HG02885 (cell line): ENCODE measurements around the gene GNG12.

Experiments
- ATAC-seq: cut with Tn5 transposase; IDR thresholded peaks from one replicate; pipeline ENCODE4 v1.9.1; 2021; ENCODE audit warnings: mild to moderate bottlenecking; ENCODE audit not compliant: unreplicated experiment, poor library complexity

Gene GNG12

DNA sequence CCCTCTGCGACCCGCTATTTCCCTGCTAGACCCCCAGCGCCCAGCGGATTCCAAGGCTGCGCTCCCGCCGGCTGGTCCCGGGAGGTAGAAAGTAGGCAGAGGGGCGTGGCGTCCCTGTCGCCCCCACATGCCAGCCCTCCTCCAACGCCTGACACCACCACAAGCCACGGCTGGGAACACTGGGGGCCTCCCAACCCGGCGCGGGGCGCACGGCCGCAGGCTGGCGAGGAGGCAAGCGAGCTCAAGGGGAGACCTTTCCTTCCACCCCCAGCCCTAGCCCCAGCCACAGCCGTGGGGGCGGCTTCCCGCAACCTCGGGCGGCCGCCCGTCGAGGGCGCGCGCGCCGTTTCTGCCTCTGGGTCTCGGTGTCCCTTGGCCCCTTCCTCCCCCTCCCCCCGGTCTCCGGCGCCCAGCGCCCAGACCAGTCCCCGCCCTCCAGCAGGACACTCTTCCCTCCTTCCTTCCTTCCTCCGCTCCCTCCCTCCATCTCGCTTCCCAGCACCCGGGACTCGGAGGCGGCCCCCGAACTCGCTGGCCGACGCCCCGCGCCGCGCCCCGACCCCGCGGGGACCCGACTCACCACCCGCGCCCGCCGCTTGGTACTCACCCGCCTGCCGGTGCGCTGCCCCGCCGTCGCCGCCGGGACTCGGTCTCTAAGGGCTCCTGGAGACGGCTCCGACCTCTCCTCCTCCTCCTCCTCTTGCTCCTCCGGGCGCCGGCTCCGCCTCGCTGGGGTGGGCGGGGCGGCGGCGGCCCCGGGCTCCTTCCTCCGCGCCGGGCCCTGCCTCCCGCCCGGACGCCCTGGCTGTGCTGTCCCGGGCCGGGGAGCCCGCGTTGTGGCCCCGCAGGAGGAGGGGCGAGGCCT, at the start of gene GNG12:
Gene GNG12 (minus strand): TSS at position 731 of the 865 bp plus-strand sequence. CDS start 125,781 bp downstream, outside the sequence.
- peak; percentile 72 for ATAC-seq

DNA sequence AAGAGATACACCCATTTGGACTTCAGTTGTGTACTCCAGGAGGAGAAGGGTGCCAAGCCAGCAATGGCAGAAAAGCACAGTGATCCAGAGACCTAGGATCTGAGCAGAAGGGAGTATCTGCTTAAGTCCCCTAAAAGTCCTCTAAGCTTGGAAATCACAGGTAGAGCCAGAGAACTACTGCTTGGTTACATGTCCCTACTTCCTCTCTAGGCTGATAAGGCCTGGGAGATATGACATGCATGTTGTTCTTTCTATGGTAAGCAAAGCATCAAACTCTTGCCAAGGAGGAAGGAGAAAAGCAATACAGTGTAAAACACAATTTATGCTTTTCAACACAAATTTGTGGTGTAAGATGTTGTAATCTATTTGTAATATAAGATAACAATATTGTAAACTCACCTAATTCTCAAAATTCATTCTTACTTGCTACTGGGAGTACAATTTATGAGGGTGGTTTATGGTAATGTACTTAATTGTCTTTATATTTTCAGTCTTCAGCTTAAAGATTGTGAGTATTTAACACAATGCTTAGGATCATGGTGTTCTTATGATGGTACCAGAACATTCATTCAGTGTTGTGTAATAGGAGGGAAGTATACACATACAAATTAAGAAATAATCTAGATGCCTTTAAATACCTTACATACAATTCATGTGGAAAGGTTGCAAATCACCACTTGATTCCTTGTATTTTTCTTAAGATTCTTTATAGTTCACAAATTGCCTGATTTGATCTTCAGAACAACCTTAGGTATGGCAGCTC, 49.1 kb upstream of the GNG12 start:
- no peak for ATAC-seq

DNA sequence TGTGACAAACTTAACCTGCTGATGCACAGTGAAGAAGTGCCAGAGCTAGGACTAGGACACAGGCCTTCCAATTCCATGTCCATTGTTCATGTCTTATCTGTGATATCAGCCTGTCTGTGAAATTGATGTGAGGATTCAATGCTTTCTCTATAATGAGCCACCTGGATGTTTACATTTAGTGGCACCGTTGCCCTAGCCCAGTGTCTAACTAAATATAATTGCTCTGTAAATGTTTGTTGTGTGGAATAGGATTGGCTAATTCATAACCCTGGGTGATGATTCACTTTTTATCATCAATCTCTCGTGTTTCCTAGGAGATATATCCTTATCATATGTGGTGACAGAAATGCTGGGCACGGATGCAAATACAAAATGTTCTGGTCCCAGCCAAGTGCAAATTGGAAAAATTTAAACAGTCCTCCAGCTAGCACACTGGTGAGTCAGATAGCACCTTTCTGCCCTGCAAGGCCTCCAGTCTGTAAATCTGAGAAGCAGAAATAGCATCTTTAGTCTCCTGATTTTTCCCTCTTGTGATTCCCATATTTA, 46.9 kb upstream of the GNG12 start:
- no peak for ATAC-seq

DNA sequence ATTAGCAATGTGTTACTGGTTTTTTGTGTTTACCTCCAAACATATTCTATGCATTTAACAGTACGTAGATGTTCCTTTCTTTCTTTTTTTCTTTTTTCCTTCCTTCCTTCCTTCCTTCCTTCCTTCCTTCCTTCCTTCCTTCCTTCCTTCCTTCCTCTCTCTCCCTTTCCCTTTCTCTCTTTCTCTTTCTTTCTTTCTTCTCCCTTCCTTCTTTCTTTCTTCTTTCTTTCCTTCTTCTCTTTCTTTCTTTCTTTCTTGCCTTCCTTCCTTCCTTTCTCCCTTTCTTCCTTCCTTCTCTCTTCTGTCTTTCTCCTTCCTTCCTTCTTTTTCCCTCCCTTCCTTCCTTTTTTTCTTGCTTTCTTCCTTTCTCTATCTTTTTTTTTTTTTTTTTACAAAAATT, 46.2 kb upstream of the GNG12 start:
- ATAC-seq: no peak

DNA sequence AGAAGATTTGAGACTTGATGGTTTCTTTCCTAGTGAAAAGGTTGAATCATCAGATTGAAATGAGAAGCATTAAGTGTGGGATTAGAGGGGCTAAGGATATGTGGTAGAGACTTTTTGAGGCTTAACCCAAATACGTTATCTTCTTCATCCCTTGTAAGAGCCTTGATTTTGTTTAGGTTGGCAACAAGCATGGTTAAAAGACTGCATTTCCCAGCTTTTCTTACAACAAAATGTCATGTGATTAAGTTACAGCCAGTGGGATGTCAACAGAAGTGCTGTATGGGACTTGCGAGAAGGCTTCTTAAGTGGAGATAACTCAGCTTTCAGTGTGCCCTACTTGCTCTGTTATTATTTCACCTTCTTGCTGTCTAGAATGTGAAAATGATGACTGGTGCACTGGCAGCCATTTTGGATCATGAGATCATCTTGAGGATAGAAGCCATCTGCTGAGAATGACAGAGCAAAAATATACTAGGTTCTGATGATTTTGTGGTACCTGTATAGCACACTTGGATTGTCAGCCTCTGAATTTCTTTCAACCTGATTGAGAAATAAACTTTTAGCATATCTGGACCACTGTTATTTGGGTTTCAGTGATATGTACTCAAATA, 41.3 kb upstream of the GNG12 start:
- no peak for ATAC-seq

DNA sequence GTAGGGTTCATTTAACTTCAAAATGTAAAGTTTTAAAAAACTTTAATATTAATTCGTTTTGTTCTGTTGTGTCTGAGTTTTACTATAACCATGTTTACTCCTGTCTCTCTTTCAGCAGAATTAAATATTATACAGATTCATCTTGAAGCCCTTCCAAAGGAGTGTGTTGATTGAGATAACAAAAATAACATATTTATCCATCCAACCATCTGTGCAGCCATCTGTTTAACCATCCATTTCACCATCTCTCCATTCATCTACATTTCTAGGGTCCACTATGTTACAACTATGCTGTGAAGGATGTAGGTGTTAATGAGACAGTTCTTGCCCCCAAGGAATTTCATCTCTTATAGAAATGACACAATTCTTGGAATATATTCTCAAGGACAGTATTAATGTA, 36.0 kb upstream of the GNG12 start:
- no peak for ATAC-seq

DNA sequence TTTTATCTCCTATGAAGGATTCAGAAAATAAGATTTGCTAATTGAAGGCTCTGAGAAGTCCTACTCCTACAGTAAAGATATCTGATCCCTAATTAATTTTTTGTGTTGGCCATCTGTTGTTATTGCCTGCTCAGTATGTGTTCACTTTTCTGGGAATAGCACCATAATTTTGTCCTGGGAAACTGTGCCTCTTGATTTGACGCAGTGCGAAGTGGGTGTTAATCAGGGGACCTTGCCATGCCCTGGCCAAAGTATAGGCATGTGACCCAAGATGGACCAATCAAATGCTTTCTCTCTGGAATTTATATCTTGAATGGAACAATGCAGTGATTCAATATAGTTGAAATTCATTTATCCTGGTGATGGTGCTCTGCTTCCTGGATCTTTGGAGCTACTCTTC, 30.4 kb upstream of the GNG12 start:
- no peak for ATAC-seq

DNA sequence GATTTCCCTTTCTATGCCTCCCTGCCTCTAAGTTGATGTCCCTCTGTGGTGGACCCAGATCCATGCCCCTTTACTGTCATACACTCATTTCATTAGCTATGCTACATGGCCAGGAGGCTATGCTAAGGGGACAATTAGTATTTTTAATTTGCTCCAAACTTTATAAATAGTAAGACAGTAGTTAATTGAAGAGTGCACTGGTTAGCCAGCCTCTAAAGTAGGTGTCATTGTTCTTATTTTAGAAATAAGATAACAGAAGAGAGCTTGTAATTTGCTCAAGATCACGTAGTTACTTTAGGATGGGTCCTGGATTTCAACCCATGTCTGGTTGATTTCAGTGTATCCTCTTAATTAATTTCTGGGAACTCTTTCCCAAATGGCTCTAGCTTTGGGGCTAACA, 29.4 kb upstream of the GNG12 start:
- no peak for ATAC-seq

DNA sequence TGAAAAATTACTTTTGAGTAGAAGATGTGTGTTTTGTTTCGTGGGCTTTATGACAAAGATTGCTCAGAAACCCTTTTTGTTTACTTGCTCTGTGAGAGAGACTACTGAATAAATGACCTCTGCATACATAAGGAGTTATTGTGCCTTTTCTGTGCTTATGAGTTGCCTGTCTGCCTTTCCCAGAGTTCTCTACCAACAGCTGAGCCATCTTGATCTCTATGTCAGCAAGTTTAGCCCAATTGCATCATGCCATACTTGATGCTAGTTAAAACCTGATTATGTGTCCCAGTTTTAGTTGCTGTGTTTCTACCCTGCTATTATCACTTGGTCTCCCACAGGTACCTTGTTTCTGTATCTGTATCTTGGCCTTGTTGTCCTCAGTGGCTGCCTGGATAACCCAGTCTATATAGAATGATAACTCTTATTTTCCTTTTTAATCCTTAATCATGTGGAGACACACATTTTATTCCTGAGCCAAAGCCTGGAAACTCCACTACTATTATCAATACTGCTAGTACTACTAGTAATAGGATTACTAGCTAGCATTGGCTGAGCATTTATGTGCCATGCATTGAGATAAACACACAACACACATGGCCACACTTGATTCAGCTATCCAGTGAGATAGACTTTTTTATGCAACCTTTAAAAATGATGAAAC, 28.7 kb upstream of the GNG12 start:
- ATAC-seq: no peak

DNA sequence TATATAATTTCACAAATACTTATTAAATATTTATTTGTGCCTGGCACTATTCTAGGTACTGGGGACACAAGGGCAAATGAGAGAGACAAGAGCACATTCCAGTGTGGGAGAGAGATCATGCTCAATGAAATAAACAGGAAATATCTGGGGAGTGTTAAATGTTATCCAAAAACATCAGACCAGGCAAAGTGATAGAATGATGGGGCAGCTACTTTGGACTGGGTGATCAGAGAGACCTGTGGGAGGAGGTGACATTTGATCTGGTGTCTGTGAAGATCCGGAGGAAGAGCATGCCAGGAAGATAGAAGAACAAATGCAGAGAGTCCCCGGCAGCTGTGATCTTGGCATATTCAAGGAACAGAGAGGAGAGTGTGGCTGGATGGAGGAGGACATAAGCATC, 27.5 kb upstream of the GNG12 start:
- ATAC-seq: no peak

DNA sequence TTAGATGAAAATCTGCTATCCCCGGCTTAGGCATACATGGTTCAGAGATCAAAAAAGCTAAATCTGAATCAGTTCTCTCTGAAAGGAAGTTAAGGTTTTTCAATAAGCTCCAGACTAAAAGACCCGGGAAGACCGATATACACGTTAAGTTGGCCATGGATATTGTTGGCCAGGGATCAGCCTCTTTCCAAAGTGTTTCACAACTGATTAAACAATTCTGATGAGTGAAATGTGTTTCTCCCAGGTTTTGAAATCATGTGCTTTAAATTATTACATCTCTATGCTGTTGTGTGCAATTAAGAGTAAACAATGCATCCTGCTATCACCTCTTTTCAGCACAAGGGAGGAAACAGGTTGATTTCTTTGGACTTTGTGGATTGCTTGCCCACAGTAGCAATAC, 23.7 kb upstream of the GNG12 start:
- no peak for ATAC-seq

DNA sequence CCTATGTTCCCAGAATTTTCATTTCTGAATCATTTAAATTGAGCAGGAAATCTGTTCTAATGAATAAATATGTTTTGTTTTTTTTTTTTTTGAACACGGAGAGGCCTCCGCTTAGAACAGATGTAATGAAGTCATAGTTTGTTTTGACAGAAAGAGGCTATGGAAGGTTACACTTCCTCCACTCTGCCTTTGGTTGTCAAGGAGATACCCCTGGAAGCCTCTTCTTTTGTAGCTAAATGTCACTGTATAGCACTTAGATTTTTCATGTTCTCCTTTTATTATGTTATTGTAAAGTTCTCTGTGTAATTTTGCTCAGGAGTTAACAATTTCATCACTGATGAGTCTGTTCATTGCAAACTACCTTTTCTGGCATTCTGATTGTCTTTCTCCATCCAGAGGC, 22.7 kb upstream of the GNG12 start:
- no peak for ATAC-seq

DNA sequence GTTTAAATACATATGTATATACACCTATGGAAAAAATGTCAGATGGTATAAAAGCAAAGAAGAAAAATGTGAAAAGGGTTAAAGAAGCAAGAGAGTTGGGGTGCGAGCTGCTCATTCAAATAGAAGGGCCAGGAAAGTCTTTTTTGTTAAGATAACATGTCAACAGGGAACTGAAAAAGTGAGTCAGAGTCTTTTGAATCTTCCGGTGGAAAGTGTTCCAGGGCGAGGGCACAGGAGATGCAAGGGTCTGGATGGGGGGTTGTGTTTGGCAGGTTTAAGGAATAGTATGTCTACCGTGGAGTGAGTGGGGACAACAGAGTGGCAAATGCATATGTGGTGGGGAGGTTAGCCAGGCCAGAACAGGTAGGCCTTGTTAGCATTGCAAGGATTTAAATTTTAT, 22.2 kb upstream of the GNG12 start:
- ATAC-seq: no peak

DNA sequence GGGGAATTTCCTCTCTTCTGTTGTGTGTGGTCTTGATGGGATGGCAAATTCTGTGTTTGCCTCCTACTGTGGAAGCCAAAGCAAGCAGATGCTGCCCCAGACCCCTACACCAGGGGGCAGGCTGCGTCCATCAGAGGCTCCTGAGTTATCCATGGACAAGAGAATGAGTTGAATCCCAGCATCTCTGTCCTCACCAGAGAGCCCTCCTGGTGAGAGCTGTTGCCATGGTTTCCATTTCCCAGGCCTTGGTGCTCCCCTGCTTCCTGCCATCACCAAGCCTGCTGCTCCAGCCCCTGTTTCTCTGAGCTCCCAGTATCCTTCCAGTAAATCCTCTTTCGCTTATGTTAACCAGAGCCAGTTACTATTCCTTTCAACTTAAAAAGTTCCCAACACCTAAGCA, 20.4 kb upstream of the GNG12 start:
- peak; percentile 52 for ATAC-seq

DNA sequence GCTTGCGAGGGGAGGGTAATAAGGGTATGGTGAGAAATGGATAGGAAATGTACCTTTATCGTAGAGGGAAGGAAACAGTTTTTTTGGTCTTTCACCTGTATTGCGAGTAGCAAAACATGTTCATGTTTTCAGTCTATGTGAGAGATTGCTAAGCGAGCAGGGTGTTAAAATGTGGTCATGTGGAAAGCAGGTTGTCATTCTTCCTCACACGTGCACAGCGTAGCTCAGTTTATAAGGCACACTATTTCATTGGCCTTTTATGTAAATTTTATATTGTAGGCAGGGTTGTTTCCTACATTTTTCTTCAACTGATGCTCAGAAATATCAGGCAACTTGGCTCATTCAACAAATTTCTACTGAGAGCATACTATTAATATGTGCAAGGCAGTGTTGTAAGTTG, 18.5 kb upstream of the GNG12 start:
- no peak for ATAC-seq

DNA sequence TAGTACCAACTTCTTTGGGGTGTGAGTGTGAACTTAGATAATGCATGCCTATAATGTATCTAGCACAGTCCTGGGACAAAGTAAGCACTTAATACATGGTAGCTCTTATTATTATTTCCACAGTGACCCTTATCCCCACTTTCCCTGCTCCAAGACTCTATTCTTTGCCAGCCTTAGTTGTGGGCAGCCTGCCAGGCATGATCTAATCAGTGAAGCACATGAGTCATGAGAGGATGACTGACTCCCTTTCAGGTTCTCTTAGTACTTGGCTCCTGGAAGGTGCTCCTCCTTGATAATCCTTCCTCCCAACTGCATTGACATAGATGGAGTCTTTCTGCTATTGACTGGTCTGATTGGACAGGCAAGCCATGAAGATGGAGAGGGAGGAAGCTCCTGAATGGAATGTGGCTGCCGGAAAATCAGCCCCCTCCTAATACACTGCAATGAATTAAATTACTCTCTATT, 17.4 kb upstream of the GNG12 start:
- ATAC-seq: peak; percentile 7

DNA sequence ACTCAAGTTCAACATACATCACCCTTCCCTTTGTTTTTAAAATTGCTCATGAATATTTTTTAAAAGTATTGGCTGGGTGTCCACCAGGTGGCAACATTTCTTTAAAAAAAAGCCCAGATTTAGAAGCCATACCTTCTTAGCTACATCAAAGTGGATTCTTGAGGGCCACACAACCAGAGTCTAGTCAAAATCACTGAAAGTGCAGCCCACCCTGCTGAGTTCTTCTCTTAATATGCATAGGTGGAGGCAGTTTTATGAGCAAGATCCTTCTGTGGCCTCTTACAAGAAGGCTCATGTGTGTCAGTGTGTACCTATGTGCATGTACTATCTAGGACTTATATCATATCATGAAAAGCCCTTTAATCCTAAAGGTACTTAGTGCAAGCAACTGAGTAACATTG, 16.9 kb upstream of the GNG12 start:
- peak; percentile 50 for ATAC-seq

DNA sequence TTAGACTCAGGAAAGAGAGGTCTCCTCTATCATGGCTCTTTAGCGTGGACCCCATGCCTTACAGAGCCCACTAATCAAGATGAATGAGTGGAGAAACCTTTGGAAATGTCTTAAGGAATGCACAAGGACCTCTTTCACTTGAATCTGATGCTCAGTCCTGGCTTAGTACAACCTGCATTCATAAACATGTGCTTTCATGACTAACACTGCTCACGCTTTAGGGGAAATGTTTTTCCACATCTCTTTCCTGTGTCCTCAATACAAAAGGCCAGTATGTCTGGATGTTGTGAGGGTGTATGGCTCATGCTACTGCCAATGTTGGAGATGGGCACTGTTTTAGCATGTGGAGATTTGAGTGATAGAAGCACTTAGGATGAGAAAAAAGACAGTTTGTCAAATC, 14.2 kb upstream of the GNG12 start:
- no peak for ATAC-seq

DNA sequence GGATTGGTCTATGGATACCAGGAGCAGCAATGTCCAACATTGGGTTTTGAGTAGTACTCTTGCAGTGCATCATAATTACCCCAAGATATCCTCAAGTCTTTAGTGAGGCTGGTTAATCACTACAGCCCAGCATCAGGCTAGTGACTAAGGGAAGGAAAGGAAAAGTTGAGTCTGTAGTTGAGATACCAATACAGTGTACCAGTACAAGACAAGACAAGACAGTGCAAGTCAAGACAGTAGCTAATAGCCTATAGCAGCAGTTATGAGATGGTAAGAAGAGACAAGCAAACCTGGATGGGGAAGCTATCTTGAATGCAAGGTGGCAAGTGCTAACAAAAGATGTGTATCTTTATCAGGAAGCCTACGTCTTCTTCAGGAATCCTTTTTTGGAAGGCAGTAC, 13.3 kb upstream of the GNG12 start:
- no peak for ATAC-seq

DNA sequence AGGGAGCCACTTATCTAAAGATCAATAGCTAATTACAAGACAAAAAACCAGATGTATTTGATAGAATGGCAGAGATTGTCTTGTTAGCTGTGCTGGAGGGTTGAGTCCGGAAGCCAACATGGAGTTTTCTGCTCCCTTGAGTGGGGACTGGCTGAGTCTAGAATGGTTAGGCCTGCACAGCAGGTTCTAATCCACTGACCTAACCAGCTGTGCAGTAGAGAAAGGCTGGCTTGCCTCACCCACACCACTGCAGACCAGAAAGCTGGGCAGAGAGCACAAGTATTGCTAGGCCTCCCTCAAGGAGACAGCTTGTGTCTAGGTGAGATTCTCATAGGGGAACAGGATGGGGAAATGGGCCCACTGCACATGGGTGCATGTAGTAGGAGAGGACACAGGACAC, 11.7 kb upstream of the GNG12 start:
- no peak for ATAC-seq
